Measurements from ENCODE around the gene CAB39.
"Not testable (repeated sequence)": the region's sequence is repeated elsewhere in the genome, so short reads cannot be mapped to it uniquely, and the experiment has no call there.

The CAB39 gene

DNA sequence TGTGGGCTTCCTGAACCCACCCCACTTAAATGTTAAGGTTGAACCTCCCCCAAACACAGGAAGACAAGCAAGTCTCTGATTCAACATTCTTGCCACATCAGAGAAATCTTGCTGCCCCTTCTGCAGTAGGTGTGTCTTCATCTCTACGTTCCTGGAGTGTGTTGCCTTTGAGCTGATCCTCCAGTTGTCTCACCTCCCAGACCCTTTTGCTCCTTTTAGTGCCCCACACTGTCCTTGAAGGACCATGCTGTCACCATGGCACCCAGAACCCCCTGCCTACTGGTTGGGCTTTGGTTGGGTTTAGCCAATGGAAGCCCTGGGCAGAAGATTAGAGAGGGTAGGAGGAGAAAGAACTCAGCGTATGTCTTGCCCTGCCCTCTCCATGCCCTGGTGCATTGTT, 10.7 kb downstream of the CAB39 start:
- TF ChIP-seq, protein P1, sequence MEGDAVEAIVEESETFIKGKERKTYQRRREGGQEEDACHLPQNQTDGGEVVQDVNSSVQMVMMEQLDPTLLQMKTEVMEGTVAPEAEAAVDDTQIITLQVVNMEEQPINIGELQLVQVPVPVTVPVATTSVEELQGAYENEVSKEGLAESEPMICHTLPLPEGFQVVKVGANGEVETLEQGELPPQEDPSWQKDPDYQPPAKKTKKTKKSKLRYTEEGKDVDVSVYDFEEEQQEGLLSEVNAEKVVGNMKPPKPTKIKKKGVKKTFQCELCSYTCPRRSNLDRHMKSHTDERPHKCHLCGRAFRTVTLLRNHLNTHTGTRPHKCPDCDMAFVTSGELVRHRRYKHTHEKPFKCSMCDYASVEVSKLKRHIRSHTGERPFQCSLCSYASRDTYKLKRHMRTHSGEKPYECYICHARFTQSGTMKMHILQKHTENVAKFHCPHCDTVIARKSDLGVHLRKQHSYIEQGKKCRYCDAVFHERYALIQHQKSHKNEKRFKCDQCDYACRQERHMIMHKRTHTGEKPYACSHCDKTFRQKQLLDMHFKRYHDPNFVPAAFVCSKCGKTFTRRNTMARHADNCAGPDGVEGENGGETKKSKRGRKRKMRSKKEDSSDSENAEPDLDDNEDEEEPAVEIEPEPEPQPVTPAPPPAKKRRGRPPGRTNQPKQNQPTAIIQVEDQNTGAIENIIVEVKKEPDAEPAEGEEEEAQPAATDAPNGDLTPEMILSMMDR (IDR thresholded peaks at IDR 0.05; ENCODE audit: borderline replicate concordance, control extremely low read depth, extremely low read depth, insufficient read depth, missing control alignments): no peak
- in situ Hi-C loops (cut with MboI; ENCODE audit: low sequenced_read_pairs, unreplicated experiment): no loop called here
- DNase-seq (ENCODE audit: low spot score): no peak

DNA sequence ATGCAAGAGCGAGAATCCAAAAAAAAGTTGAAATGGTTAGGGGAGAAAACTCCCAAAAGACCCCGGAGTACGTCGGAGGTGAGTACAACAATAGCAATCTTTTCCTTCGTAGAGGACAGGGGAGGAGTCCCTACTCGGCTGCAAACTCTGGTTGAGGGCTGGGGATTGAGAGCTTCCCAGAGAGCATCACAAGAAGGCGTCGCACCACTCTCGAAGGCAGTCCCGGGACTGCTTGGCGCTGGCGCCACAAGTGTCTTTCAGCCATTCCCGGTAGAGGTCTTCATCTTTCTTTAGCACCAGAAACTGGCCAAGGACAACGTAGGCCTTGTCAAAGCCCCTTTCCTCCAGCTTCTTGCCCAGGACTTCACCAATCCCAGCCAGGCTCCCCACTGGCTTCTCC, 12.3 kb downstream of the CAB39 start:
- DNase-seq (ENCODE audit: low spot score); in situ Hi-C loops (cut with MboI; ENCODE audit: low sequenced_read_pairs, unreplicated experiment): not testable (repeated sequence)

DNA sequence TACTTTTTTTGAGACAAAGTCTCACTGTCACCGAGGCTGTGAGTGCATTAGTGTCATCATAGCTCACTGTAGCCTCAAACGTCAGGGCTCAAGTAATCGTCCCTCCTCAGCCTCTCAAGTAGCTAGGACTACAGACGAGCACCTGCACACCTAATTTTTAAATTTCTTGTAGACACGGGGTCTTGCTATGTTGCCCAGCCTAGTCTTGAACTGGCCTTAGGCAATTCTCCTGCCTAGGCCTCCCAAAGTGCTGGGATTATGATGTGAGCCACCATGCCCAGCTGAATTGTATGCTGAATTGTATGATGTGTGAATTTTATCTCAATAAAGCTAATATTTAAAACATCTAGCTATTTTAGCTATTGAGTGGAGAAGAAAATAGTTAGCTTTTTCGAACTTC, 18.9 kb downstream of the CAB39 start:
- TF ChIP-seq, protein P1 (IDR thresholded peaks at IDR 0.05; ENCODE audit: borderline replicate concordance, control extremely low read depth, extremely low read depth, insufficient read depth, missing control alignments): no peak
- no peak for DNase-seq (ENCODE audit: low spot score)
- in situ Hi-C loops (cut with MboI; ENCODE audit: low sequenced_read_pairs, unreplicated experiment): no loop called here

DNA sequence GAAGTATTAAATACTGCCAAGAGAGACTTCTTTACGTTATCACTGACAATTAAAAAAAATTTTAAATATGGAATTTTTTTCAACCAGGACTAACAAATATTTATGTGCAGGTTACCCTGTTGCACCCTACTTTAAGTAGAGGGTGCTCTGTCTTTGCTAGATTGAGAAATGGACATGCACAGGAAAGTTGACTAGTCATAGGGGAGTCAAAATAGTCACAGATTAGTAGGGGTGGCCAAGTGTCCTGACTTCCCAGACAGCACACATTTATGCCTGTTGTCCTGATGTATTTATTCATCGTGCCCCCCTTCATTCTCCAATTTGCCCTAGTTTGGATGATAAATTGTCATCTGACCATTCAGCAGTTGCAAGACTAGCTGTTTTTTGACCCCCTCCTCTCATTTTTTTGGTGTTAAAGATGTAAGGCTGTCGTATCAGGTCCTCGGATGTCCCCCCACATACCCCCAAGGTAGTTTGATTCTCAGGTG, 20.3 kb downstream of the CAB39 start:
- in situ Hi-C loops (cut with MboI; ENCODE audit: low sequenced_read_pairs, unreplicated experiment): no loop called here
- TF ChIP-seq, protein P1 (IDR thresholded peaks at IDR 0.05; ENCODE audit: borderline replicate concordance, control extremely low read depth, extremely low read depth, insufficient read depth, missing control alignments): no peak
- no peak for DNase-seq (ENCODE audit: low spot score)

DNA sequence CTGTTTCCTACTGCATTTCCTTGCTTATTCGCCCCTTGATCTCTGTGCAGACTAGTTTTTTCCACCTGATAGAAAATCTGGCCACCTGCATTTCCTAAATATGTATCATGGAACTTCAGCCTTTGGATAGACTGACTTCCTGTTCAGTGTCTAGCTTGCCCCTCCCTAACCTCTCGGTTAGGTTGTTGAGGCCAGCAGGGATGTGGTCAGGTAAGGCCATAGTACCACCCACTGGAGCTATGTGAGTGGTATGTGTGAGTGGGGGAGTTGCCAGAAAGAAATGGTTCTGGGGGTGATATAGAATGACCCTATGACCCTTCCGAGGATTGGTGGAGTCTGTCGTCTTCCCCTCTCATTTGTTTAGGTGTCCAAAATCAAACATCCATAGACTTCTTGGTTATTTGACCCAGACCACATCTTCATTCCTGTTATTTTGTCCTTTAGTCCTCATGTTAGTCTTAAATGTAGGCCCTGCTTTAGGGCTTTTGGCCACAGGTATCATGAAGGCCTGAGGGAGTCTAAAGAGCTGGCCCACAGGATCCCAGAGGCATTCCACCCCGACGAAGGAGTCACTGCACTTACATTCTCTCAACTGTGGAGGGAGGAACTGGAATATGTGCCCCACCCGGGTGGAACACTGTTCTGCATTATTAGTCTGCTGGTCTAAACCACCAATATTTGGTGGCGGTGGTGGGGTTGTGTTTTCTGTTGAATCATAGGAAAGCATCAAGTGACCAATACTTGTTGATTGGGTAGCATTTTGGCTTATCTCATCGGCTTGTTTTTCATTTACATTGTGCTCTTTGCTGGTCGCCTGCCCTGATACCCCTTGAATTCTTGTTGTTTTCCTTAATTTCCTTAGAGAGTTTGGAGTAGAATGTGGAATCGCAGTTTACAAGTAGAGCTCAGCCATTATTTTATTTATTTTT, 21.9 kb downstream of the CAB39 start:
- DNase-seq (ENCODE audit: low spot score): no peak
- TF ChIP-seq, protein P1 (IDR thresholded peaks at IDR 0.05; ENCODE audit: borderline replicate concordance, control extremely low read depth, extremely low read depth, insufficient read depth, missing control alignments): no peak
- in situ Hi-C loops (cut with MboI; ENCODE audit: low sequenced_read_pairs, unreplicated experiment): no loop called here

DNA sequence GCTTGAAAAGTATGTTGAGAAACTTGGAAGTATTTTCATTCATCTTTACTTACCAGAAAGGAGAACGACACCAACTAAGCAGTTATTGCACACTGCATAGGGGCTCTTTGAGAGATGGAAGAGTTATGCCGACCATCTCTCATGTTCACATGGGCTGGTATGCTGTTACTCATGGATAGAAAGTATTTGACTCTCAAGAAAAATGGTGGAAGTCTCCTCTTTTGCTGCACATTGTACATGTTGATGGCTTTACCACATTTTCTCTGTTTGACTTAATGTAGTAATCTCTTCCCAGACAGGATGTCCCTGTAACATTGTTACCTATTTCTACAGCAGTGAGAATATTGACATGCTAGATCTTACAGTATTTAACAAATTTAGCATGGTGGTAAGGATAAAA, 23.2 kb downstream of the CAB39 start:
- DNase-seq (ENCODE audit: low spot score): no peak
- TF ChIP-seq, protein P1 (IDR thresholded peaks at IDR 0.05; ENCODE audit: borderline replicate concordance, control extremely low read depth, extremely low read depth, insufficient read depth, missing control alignments): no peak
- in situ Hi-C loops (cut with MboI; ENCODE audit: low sequenced_read_pairs, unreplicated experiment): no loop called here

DNA sequence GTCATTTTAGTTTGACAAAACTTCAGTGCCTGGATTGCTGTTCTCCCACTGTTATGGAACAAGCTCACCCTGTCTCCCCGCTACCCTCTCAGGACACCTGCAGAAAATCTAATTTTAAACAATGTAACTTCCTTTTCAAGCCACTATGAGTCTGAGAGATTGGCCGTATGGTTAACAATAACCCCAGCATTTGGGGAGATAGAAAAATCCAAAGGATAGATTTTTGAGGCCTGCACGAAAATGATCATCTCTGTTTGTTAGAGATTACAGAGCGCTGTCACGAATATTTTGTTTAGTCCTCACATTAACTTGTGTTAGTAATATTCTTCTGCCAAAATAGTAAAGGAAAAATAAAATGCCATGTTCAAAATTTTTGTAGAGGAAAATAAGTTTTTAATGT, 24.7 kb downstream of the CAB39 start:
- in situ Hi-C loops (cut with MboI; ENCODE audit: low sequenced_read_pairs, unreplicated experiment): no loop called here
- TF ChIP-seq, protein P1 (IDR thresholded peaks at IDR 0.05; ENCODE audit: borderline replicate concordance, control extremely low read depth, extremely low read depth, insufficient read depth, missing control alignments): no peak
- no peak for DNase-seq (ENCODE audit: low spot score)
